Activated CD4-positive, CD25-positive, alpha-beta regulatory T cell (primary cell): ENCODE measurements around the gene PER2.

Experiments
- DNase-seq, 4 experiments: peaks; one replicate each; lab custom pipeline; 2025; lab: John Stamatoyannopoulos, UW

PER2 gene

DNA sequence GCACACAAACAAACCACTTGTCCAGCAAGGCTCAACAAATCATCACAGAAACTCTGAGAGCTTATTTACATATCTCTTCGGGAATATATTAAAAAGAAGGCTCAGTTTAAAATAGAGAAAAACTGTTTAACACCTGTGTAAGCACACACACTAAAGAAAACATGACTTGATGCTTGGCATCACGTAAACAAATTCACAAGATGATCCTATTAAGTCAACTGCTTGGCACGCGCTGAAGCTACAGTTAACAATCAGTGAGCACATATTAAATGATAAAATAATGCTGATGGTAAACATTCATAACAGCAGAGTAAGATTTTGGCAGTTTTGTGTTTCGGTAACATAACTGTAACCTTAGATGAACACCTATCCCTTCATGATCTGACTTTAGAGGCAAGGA lies 44.3 kb downstream of the PER2 start:
- DNase-seq, result no peak

GRCh38 chr2:238243496-238244076 lies 44.8 kb downstream of the PER2 start:
- DNase-seq, result no peak

GRCh38 chr2:238242731-238243495 lies 45.5 kb downstream of the PER2 start:
- no peak for DNase-seq

GRCh38 chr2:238241970-238242369 lies 46.4 kb downstream of the PER2 start:
- DNase-seq, result no peak

DNA sequence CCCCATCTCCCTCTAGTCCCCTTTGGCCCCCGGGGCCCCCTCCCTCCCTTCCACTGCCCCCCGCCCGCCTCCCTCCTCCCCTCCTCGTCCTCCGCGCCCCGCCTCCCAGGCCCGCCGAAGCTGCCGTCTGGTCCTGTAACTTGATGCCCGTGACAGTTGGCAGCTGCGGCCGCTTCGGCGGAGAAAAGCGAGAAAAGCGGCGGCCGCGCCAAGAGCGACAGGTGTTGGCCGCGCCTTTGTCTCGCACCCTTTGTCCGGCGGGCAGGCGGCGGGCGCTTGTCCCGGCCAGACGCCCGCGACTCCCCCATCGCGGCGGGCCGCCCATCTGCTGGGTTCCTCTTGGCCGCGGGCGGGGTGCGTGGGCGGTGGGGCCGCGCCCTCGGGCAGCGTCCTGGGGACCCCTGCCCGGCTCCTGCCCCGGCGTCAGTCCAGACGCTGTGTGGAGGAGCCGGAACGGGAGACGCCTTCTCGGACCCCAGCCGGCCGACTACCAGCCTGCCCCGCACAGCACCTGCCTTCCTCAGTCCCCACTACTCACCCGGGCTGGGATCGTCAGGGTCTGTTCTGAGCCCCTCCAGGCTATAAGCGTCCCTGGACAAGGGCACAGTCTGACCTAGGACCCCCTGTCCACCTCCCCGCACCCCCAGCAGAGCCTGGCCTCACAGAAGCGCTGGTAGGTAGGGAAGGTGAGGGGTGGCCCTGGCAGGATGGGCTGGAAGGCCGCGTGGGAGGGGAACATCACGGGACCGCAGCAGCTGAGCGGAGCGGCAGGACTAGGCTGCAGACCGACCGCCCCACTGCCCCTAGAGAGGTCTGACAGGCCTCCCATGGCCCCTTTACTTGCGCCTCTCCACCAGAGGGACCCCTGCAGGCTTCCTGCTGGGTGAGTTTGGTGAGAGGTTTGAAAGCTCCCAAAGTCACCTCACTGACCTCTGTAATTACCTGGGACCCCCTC lies 47.4 kb downstream of the PER2 start:
- DNase-seq, result no peak

DNA sequence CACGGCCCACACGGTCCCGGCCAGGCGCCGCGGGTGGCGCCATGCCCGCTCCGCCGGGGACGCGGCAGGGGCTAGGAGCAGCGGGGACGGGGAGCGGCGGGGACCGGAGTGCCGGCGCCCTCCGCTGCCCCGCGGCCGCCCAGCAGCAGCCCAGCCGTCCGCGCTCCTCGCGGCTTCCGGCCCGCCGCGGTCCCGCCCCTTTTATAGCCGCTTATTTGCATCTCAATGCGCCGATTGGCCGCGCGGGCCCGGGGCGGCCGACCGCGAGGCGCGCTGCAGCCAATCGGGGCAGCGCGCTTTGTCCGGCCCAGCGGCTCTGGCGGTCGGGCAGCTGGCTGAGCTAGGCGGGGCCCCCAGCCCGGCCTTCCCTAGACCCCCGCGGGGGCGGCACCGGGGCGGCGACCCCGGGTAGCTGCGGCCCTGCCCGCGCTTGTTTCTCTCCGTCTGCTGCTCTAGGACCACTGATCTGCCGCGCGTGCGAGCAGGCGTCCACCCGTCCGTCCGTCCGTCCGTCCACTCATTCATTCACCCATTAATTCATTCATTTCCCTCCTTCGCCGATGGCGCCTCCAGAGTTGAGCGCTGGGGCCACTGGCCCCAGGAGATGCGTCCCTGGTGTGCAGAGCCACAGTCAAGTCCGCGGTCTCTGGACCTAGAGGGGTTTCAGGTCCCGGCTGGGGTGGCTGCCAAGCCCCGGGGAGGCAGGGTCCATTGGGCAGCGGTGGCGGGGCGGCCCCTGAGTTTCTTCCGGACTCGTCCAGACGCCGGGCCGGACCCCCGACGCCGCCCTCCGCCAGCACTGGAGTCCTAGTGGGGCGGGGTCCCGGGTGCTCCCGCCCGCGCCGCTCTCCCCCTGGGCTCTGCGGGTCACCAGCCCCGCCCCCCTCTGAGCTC lies 48.3 kb downstream of the PER2 start, which contains the start of gene HES6:
HES6 (minus strand) TSS at position 176 of the 894 bp plus-strand sequence; CDS start at position 43, 133 bp downstream.
- DNase-seq, result peak; percentile 46 to 54 (median 53)

- DNase-seq, result no peak
These were observed 48.9 kb downstream of the PER2 start for GRCh38 chr2:238239543-238239862.

DNA sequence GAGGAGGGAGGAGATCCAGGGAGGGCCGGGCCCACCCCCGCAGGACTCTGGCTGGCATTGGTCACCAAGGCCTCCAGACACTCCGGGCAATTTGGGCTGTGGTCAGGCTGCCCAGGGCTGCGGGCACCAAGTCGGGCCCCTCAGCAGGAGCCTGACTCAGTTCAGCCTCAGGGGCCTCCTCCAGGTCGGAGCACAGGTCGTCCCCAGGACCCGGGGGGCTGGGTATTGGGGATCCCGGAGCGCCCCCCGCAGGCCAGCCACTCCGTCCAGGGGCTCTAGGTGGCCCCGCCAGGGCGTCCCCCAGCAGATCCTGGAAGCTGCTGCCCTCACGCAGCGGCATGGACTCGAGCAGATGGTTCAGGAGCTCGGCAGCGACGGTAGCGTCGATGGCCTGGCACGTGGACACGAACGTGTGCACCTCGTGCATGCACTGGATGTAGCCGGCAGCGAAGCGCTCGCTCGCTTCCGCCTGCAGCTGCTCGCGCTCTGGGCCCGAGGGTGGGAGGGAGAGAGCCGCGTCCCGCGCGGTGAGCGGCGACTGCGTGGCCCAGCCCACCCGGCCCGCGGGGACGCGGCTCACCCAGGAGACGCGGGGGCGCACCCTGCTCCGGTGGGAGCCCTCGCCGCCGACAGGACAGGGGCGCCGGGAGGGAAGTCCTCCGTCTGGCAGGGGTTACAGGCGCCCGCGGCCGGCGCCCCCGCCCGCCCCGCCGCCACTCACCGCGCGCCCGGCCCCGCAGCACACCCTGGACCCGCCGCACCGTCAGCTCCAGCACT lies 49.5 kb downstream of the PER2 start:
- DNase-seq, result peak in 2 of 4 experiments; percentile 27

- DNase-seq, result no peak
These were observed 50.1 kb downstream of the PER2 start for GRCh38 chr2:238238311-238238765.

DNA sequence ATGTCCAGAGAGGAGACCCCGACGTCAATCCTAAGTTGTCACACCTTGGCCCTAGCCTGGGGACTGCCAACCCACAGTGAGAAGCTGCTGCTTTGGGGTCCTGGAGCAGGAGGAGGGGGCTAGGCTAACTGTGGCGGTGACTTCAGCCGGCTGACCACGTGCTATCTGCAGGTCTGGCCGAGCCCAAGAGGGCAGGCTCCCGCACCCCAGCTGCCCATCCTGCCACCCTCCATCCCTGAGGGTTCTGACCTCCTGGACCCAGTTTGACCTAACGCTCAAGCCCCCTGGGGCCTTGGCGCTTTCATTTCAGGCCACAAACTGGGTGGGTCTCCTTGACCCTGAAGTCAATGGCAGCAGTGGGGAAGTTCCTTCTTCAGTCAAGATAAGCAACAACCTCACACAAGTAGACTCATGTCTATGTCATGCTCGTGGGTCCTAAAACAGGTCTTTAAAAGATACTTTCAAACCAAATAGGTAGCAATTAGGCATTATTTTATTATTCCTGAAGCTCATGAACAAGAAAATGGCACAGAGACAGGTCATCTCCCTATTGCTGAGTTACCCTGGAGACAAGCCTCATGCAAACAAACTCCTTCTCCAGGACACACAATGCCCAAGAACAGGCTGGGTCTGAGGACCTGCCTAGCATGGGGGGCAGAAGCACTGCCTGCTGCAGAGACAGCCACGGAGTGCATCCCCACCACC lies 50.8 kb downstream of the PER2 start:
- no peak for DNase-seq

GRCh38 chr2:238236571-238236970 lies 51.8 kb downstream of the PER2 start:
- DNase-seq, result no peak

DNA sequence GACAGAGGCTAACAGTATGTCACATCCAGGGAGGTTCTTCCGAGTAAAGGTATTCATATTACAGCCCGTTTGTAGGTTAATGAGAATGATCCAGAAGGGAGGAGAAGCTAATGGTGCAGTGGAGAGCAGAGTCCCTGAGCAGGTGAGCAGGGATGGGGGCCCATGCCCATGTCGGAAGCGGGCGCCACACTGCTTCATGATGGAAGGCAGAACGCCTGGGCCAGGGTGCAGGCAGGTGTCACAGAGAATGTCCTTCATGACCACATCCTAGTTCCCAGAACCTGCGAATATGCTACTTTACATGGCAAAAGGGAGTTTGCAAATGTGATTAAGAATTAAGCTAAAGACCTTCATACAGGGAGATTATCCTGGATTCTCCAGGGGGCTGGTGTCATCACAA lies 52.6 kb downstream of the PER2 start:
- no peak for DNase-seq

DNA sequence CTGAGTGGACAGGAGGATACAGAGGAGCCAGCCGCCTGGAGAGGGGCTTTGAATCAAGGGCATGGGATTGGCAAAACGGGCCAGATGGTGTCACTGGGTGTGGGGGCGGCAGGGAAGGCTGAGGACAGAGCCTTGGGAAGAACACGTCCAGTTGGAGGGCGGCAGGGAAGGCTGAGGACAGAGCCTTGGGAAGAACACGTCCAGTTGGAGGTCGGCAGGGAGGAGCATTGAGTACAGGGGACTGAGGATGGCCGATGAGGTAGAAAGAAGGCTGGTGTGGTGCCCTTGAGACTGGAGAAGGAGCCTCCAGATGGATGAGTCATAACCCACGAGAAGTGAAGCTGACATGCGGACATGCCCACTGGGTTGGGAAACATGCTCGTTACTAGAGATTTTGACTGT lies 53.1 kb downstream of the PER2 start:
- DNase-seq, result no peak

DNA sequence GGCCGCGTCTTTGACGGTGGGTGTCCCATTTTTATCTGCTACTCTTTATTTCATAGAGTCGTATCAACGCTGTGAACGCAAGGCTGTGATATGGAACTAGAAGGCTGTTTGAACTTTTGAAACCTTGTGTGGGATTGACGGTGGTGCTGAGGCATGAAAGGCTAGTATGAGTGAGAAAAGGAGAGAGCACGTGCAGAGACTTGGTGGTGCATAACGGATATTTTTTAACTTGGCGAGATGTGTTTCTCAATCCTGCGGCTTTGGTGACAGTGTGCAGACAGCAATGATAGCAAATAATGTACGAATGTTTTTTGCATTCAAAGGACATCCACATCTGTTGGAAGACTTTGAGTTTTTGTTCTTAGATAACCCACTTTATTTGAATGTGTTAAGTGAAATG lies 54.8 kb downstream of the PER2 start:
- no peak for DNase-seq

- DNase-seq, result no peak
These were observed 56.6 kb downstream of the PER2 start for GRCh38 chr2:238231809-238232208.

DNA sequence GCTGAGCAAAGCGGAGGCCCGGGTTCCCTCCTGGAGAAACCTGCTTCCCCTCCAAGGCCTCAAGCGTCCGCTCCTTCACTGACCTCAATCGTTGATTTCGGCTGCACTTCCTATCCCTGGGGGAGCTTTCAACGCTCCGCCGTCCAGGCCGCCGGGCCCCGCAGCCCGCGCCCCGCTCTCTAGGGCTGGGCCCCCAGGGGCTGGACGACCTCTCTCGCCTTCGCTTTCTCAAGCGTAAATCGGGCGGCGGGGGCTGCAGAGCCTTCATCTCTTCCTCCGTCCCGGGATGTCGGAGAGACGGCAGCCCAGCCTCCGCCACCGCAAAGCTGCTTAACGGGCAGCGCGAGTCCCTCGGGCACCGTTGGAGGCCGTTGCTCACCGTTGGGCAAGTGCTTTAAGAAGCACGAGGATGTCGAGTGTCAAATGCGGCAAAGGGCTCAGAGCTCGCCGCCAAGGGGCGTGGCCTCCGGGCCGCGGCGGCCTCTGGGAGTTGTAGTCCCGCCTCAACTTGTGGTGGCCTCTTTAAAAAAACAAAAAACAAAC lies 57.1 kb downstream of the PER2 start:
- DNase-seq, result peak; percentile 46 to 61 (median 58)

- no peak for DNase-seq
These were observed 57.7 kb downstream of the PER2 start for GRCh38 chr2:238230699-238231098.

GRCh38 chr2:238228700-238229099 lies 59.7 kb downstream of the PER2 start:
- no peak for DNase-seq

- no peak for DNase-seq
These were observed 60.8 kb downstream of the PER2 start for GRCh38 chr2:238227587-238228032.
